Measurements from ENCODE around the gene FLYWCH2. TPM values are rescaled to one million over a fixed set of nuclear protein-coding genes. Genes with fewer than 3 reads are reported as not detected.
A peak's percentile ranks its signal among the peaks of the same experiment; 100 is the strongest.

FLYWCH2 gene
- total and polyA plus RNA-seq, 3 donors from 2014 or later, result 42.3 to 96.5 (median 96.1) TPM

GRCh38 chr16:2871926-2872325 is 11.1 kb upstream of the FLYWCH2 start:
- H3K9me3 ChIP-seq, result no peaks in the 10 kb centered on the region
- H3K36me3 ChIP-seq (ENCODE audit: low read depth, missing control alignments), result no peaks in the 10 kb centered on the region
- intact Hi-C loops (cut with DNase I; ENCODE audit: low total_unique reads), result no loop called here
- WGBS, 2 donors, result 81 to 85% methylated on average over 6 of the region's 6 CpGs
- TF ChIP-seq POLR2A (IDR thresholded peaks at IDR 0.05) (no peak), CTCF (IDR thresholded peaks at IDR 0.05) (no peak)
- no peak overlapping the region for H3K4me3 ChIP-seq
- no peaks in the 10 kb centered on the region for H3K27me3 ChIP-seq
- H3K4me1 ChIP-seq, result peaks cover 8% of the 10 kb centered on the region
- no peak overlapping the region for H3K27ac ChIP-seq
- no peak for DNase-seq

GRCh38 chr16:2874032-2874911 is 8.7 kb upstream of the FLYWCH2 start:
- Histone ChIP-seq H3K4me1 (no peaks in the 10 kb centered on the region), H3K9me3 (no peaks in the 10 kb centered on the region), H3K27me3 (no peaks in the 10 kb centered on the region), H3K27ac (no peak overlapping the region), H3K4me3 (no peak overlapping the region), H3K36me3 (ENCODE audit: low read depth, missing control alignments) (no peaks in the 10 kb centered on the region)
- no peak for DNase-seq
- WGBS, 2 donors, result 43 to 49% methylated on average over 21 of the region's 21 CpGs
- TF ChIP-seq CTCF (IDR thresholded peaks at IDR 0.05) (no peak), POLR2A (IDR thresholded peaks at IDR 0.05) (no peak)
- intact Hi-C loops (cut with DNase I; ENCODE audit: low total_unique reads), result no loop called here

GRCh38 chr16:2874912-2875362 is 8.1 kb upstream of the FLYWCH2 start:
- no peaks in the 10 kb centered on the region for H3K27me3 ChIP-seq
- no peak overlapping the region for H3K4me3 ChIP-seq
- H3K4me1 ChIP-seq, result no peaks in the 10 kb centered on the region
- H3K27ac ChIP-seq, result no peak overlapping the region
- no peaks in the 10 kb centered on the region for H3K9me3 ChIP-seq
- 7 to 9% methylated on average over 25 of the region's 25 CpGs for WGBS, 2 donors
- peak; percentile 89 to 95 (median 90) for TF ChIP-seq CTCF (IDR thresholded peaks at IDR 0.05)
- TF ChIP-seq POLR2A (IDR thresholded peaks at IDR 0.05), result no peak
- no peaks in the 10 kb centered on the region for H3K36me3 ChIP-seq (ENCODE audit: low read depth, missing control alignments)
- intact Hi-C loops (cut with DNase I; ENCODE audit: low total_unique reads), result no loop called here
- peak; percentile 87 for DNase-seq

- Histone ChIP-seq H3K27ac (no peak overlapping the region), H3K9me3 (no peaks in the 10 kb centered on the region), H3K4me3 (no peak overlapping the region), H3K27me3 (no peaks in the 10 kb centered on the region), H3K4me1 (no peaks in the 10 kb centered on the region), H3K36me3 (ENCODE audit: low read depth, missing control alignments) (no peaks in the 10 kb centered on the region)
- no peak for DNase-seq
- intact Hi-C loops (cut with DNase I; ENCODE audit: low total_unique reads), result no loop called here
- TF ChIP-seq CTCF (IDR thresholded peaks at IDR 0.05) (no peak), POLR2A (IDR thresholded peaks at IDR 0.05) (no peak)
- WGBS, 2 donors, result 87 to 88% methylated on average over 6 of the region's 6 CpGs
Measured at GRCh38 chr16:2879854-2880508, 3.0 kb upstream of the FLYWCH2 start.

Measured in testis (tissue), 3 donors.